K562 (cell line): ENCODE data around the gene OR6V1. TPM values are rescaled to one million over a fixed set of nuclear protein-coding genes. Genes with fewer than 3 reads are reported as not detected.

Experiments
- FOXK2 ChIP-seq, 2 experiments: fragments of 450-650 bp; IDR thresholded peaks in 1 of 2; conservative IDR thresholded peaks in 1 of 2; 2 replicates each; pipeline ENCODE4 v1.6.1; 2016; ENCODE audit warnings: low read depth in 2 of 2, mild to moderate bottlenecking in 1 of 2
- GABPA ChIP-seq: fragments of 200-800 bp; sonication (Bioruptor generic); conservative IDR thresholded peaks from 2 replicates; pipeline ENCODE4 v1.6.1; 2016; ENCODE audit warnings: low read depth, missing genetic modification characterization, missing compliant biosample characterization
- HOXB6 ChIP-seq: fragments of 250-450 bp; sonication (Bioruptor Pico); IDR thresholded peaks from 2 replicates; pipeline ENCODE4 v1.5.1; 2022; ENCODE audit warnings: mild to moderate bottlenecking, borderline replicate concordance
- MCM7 ChIP-seq, 2 experiments: fragments of 450-650 bp; IDR thresholded peaks; 2 replicates each; pipeline ENCODE4 v1.6.1; 2016 to 2018
- RBM22 ChIP-seq: fragments of 200-400 bp; formaldehyde crosslinking; IDR thresholded peaks from 2 replicates; pipeline ENCODE4 v1.6.1; 2018; ENCODE audit warnings: low read length, low read depth; ENCODE audit not compliant: poor library complexity, severe bottlenecking
- SPI1 ChIP-seq: IDR thresholded peaks from 2 replicates; pipeline ENCODE4 v1.6.1; 2011; ENCODE audit warnings: low read depth, low read length, control low read depth, borderline replicate concordance
- ZMIZ1 ChIP-seq, 2 experiments: fragments of 150-350 bp in 1 of 2; IDR thresholded peaks; 2 replicates each; pipeline ENCODE4 v1.6.1; 2012 to 2016; ENCODE audit warnings: low read depth in 2 of 2, low read length in 2 of 2, mild to moderate bottlenecking in 1 of 2, moderate library complexity in 1 of 2
- ZNF224 ChIP-seq: sonication (generic); formaldehyde crosslinking; IDR thresholded peaks from 2 replicates; pipeline ENCODE4 v1.8.0; 2022; ENCODE audit warnings: mild to moderate bottlenecking, missing genetic modification reagents
- ZNF668 ChIP-seq: fragments of 250-450 bp; sonication (Bioruptor Pico); IDR thresholded peaks from 2 replicates; pipeline ENCODE4 v1.8.0; 2022; ENCODE audit warnings: mild to moderate bottlenecking, inconsistent platforms
- polyA plus RNA-seq, 8 experiments: library from polyadenylated mRNA; depleted of rRNA in 4 of 8; stranded (reverse) in 5 of 8; unstranded in 3 of 8; fragments of >200 nt; fragmentation: Nextera tagmentation in 2 of 8; fragmentation: Illumina TruSeq in 1 of 8; extraction: Ambion mirVana in 2 of 8; extraction: Trizol in 1 of 8; gene quantifications; 2 replicates each; pipeline versions ENCODE4 v1.2.1 to v1.2.3, GENCODE V29; 2011 to 2014; ENCODE audit warnings: inconsistent platforms in 1 of 8, missing spikeins in 1 of 8
- total RNA-seq, 7 experiments: library from RNA; depleted of rRNA in 6 of 7; stranded (reverse); fragments of >200 nt in 6 of 7; fragmentation: Illumina TruSeq in 2 of 7; extraction: Trizol in 2 of 7; gene quantifications; 2 replicates each; pipeline versions ENCODE4 v1.2.1 to v1.2.3, GENCODE V29; 2011 to 2021; ENCODE audit warnings: low replicate concordance in 1 of 7
- TF ChIP-seq, protein P1 (sequence below): conservative IDR thresholded peaks from 2 replicates; pipeline ENCODE4 v1.6.1; 2011; ENCODE audit warnings: low read depth, mild to moderate bottlenecking, low read length; ENCODE audit not compliant: control insufficient read depth

Gene OR6V1
- total and polyA plus RNA-seq, 9 of the 15 experiments (the other 6 are each of a cell fraction or from before 2014, with no cell fraction given) = not detected

- TF ChIP-seq ZMIZ1 (IDR thresholded peaks at IDR 0.05; ENCODE audit: low read depth in 2 of 2, low read length in 2 of 2) (no peak), SPI1 (no peak), HOXB6 (CRISPR knock-in tag) (no peak), FOXK2 (conservative IDR thresholded peaks at IDR 0.05 in 1 of 2, IDR thresholded peaks at IDR 0.05 in 1 of 2; ENCODE audit: low read depth in 2 of 2) (no peak), MCM7 (IDR thresholded peaks at IDR 0.05) (no peak), GABPA (tag) (no peak), ZNF668 (CRISPR knock-in tag) (no peak), RBM22 (no peak), ZNF224 (CRISPR knock-in tag) (no peak)
- TF ChIP-seq, protein P1, sequence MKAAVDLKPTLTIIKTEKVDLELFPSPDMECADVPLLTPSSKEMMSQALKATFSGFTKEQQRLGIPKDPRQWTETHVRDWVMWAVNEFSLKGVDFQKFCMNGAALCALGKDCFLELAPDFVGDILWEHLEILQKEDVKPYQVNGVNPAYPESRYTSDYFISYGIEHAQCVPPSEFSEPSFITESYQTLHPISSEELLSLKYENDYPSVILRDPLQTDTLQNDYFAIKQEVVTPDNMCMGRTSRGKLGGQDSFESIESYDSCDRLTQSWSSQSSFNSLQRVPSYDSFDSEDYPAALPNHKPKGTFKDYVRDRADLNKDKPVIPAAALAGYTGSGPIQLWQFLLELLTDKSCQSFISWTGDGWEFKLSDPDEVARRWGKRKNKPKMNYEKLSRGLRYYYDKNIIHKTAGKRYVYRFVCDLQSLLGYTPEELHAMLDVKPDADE = no peak
Observed at GRCh38 chr7:143040209-143040715, 11.9 kb upstream of the OR6V1 start (continued).
